ENCODE results near the gene LRRC18.

GRCh38 chr10:48974510-48975156 is 35.0 kb upstream of the LRRC18 start:
- TF ChIP-seq, protein P1, sequence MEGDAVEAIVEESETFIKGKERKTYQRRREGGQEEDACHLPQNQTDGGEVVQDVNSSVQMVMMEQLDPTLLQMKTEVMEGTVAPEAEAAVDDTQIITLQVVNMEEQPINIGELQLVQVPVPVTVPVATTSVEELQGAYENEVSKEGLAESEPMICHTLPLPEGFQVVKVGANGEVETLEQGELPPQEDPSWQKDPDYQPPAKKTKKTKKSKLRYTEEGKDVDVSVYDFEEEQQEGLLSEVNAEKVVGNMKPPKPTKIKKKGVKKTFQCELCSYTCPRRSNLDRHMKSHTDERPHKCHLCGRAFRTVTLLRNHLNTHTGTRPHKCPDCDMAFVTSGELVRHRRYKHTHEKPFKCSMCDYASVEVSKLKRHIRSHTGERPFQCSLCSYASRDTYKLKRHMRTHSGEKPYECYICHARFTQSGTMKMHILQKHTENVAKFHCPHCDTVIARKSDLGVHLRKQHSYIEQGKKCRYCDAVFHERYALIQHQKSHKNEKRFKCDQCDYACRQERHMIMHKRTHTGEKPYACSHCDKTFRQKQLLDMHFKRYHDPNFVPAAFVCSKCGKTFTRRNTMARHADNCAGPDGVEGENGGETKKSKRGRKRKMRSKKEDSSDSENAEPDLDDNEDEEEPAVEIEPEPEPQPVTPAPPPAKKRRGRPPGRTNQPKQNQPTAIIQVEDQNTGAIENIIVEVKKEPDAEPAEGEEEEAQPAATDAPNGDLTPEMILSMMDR (IDR thresholded peaks at IDR 0.05; ENCODE audit: low read length) = no peak
- TF ChIP-seq EZH2 (IDR thresholded peaks at IDR 0.05; ENCODE audit: borderline replicate concordance, low read length) = no peak

All from OCI-LY1 (cell line).